Stimulated activated CD4-positive, alpha-beta T cell treated with anti-CD3 and anti-CD28 coated beads, TNF-alpha, amount 100 ng/mL, for 1 hour (primary cell): ENCODE results near the gene CALML4.

Source experiments
- DNase-seq, 3 donors: peaks; one replicate each; pipeline ENCODE4 v3.0.0-alpha.2; 2020; ENCODE audit warnings: low read depth in 3 of 3, low spot score in 1 of 3

Gene CALML4

GRCh38 chr15:68149059-68149458 is 56.1 kb downstream of the CALML4 start:
- no peak for DNase-seq

- no peak for DNase-seq
Observed at GRCh38 chr15:68148039-68148438, 57.1 kb downstream of the CALML4 start.

- no peak for DNase-seq
Observed at GRCh38 chr15:68145706-68146105, 59.4 kb downstream of the CALML4 start.

- no peak for DNase-seq
Observed at GRCh38 chr15:68143785-68144184, 61.3 kb downstream of the CALML4 start.

GRCh38 chr15:68143129-68143528 is 62.0 kb downstream of the CALML4 start:
- DNase-seq, result no peak
